HL-60 (cell line): Measurements from ENCODE around the gene FGD1.

ENCODE experiments used
- DNase-seq, 2 experiments: peaks; one replicate each; pipeline ENCODE4 v3.0.0-alpha.2; 2010 to 2020; ENCODE audit warnings: low read depth in 1 of 2, low spot score in 1 of 2
- H3K27ac ChIP-seq: fragments of 250-450 bp; sonication (Bioruptor Pico); replicated peaks from 2 replicates; pipeline ENCODE4 v1.5.1; 2020; ENCODE audit warnings: mild to moderate bottlenecking, moderate library complexity
- H3K27me3 ChIP-seq: fragments of 250-450 bp; sonication (Bioruptor Pico); 2 replicates; pipeline ENCODE4 v1.5.1; 2021; ENCODE audit warnings: mild to moderate bottlenecking, moderate library complexity; ENCODE audit not compliant: insufficient read depth, poor library complexity, severe bottlenecking
- H3K4me3 ChIP-seq: replicated peaks from 2 replicates; pipeline ENCODE4 v1.5.1; 2011; ENCODE audit warnings: mild to moderate bottlenecking, control low read depth, low read length; ENCODE audit not compliant: insufficient read depth
- CTCF ChIP-seq: IDR thresholded peaks from one replicate; pipeline ENCODE4 v1.5.1; 2011; ENCODE audit warnings: low read length, control low read depth, inconsistent platforms; ENCODE audit not compliant: insufficient read depth
- GABPA ChIP-seq: IDR thresholded peaks from 2 replicates; pipeline ENCODE4 v1.6.1; 2012; ENCODE audit warnings: low read depth
- POLR2AphosphoS5 ChIP-seq: IDR thresholded peaks from 2 replicates; pipeline ENCODE4 v1.6.1; 2012; ENCODE audit warnings: low read depth
- REST ChIP-seq: IDR thresholded peaks from 2 replicates; pipeline ENCODE4 v1.6.1; 2012; ENCODE audit warnings: low read depth; ENCODE audit not compliant: insufficient replicate concordance
- SPI1 ChIP-seq: IDR thresholded peaks from 2 replicates; pipeline ENCODE4 v1.6.1; 2012; ENCODE audit warnings: low read depth, mild to moderate bottlenecking, borderline replicate concordance

FGD1 gene

GRCh38 chrX:54413753-54414152 is 82.3 kb downstream of the FGD1 start:
- H3K4me3 ChIP-seq = no peak overlapping the region
- DNase-seq = peak; percentile 34 to 83
- H3K27me3 ChIP-seq = peaks cover 2% of the 10 kb centered on the region
- no peak overlapping the region for H3K27ac ChIP-seq
- TF ChIP-seq GABPA (no peak), POLR2AphosphoS5 (peak; percentile 87)

GRCh38 chrX:54411732-54412131 is 84.3 kb downstream of the FGD1 start:
- TF ChIP-seq REST (no peak), CTCF (no peak), GABPA (no peak), POLR2AphosphoS5 (no peak), SPI1 (0 out of 2 replicates have a peak, but pooled peaks have one; percentile 8)
- DNase-seq = no peak
- Histone ChIP-seq H3K4me3 (no peak overlapping the region), H3K27me3 (peaks cover 2% of the 10 kb centered on the region), H3K27ac (no peak overlapping the region)

- no peak overlapping the region for H3K4me3 ChIP-seq
- TF ChIP-seq GABPA (no peak), REST (no peak), CTCF (no peak), SPI1 (no peak), POLR2AphosphoS5 (no peak)
- H3K27me3 ChIP-seq = no peaks in the 10 kb centered on the region
- no peak for DNase-seq
- H3K27ac ChIP-seq = no peak overlapping the region
Observed at GRCh38 chrX:54407266-54407665, 88.8 kb downstream of the FGD1 start.

- DNase-seq = no peak
- H3K27me3 ChIP-seq = no peaks in the 10 kb centered on the region
- no peak overlapping the region for H3K27ac ChIP-seq
- TF ChIP-seq REST (no peak), POLR2AphosphoS5 (no peak), GABPA (no peak), CTCF (no peak)
- no peak overlapping the region for H3K4me3 ChIP-seq
Observed at GRCh38 chrX:54397113-54397512, 98.9 kb downstream of the FGD1 start.
